IMR-90 (cell line): ENCODE data around the gene HORMAD2. TPM values are rescaled to one million over a fixed set of nuclear protein-coding genes. Genes with fewer than 3 reads are reported as not detected.
"Not testable (repeated sequence)": the region's sequence is repeated elsewhere in the genome, so short reads cannot be mapped to it uniquely, and the experiment has no call there.

Experiments
- ATAC-seq: fragments of 200-7000 bp; cut with Tn5 transposase; 2 replicates; pipeline ENCODE4 v1.9.1; 2020; ENCODE audit warnings: low read depth, mild to moderate bottlenecking, moderate library complexity
- BruUV-seq: library from RNA; stranded (reverse); fragments of 400-500 nt; replicated peaks from 2 replicates; lab custom pipeline; 2021; lab: Mats Ljungman, UMichigan
- CTCF ChIA-PET: fragments of 300-600 bp; formaldehyde crosslinking; extraction: SDS; loops from one replicate; lab custom pipeline; 2021; ENCODE audit warnings: antibody characterized with exemption; lab: Yijun Ruan, JAX
- POLR2A ChIA-PET: fragments of 300-600 bp; sonication (Branson Sonifier 250); formaldehyde crosslinking; loops from one replicate; lab custom pipeline; 2022; ENCODE audit warnings: antibody characterized with exemption; ENCODE audit not compliant: unreplicated experiment; lab: Charles Lee
- DNase-seq: peaks from one replicate; pipeline ENCODE4 v3.0.0; 2013
- H2AFZ ChIP-seq: replicated peaks from 2 replicates; pipeline ENCODE3; 2013; ENCODE audit warnings: low read length, mild to moderate bottlenecking; ENCODE audit not compliant: poor library complexity
- H2AK5ac ChIP-seq: 2 replicates; pipeline ENCODE4 v1.6.1; 2013; ENCODE audit warnings: low read depth, low read length, inconsistent platforms
- H2AK9ac ChIP-seq: replicated peaks from 2 replicates; pipeline ENCODE3; 2013; ENCODE audit warnings: mild to moderate bottlenecking, low read depth, low read length, moderate library complexity; ENCODE audit not compliant: poor library complexity
- H2BK120ac ChIP-seq: 2 replicates; pipeline ENCODE4 v1.6.1; 2013; ENCODE audit warnings: low read depth, low read length, inconsistent platforms
- H2BK15ac ChIP-seq: 3 replicates; pipeline ENCODE4 v1.6.1; 2013; ENCODE audit warnings: low read depth, low read length, inconsistent platforms
- H2BK20ac ChIP-seq: 2 replicates; pipeline ENCODE4 v1.6.1; 2013; ENCODE audit warnings: low read depth, mild to moderate bottlenecking, inconsistent platforms, low read length, moderate library complexity
- H2BK5ac ChIP-seq: 2 replicates; pipeline ENCODE4 v1.6.1; 2013; ENCODE audit warnings: mild to moderate bottlenecking, low read depth, low read length, inconsistent platforms; ENCODE audit not compliant: poor library complexity, severe bottlenecking
- H3K14ac ChIP-seq: replicated peaks from 2 replicates; pipeline ENCODE4 v1.6.1; 2013; ENCODE audit warnings: low read depth, low read length, inconsistent platforms
- H3K18ac ChIP-seq: 2 replicates; pipeline ENCODE4 v1.6.1; 2013; ENCODE audit warnings: low read depth, low read length, control low read depth
- H3K23ac ChIP-seq: 2 replicates; pipeline ENCODE4 v1.6.1; 2013; ENCODE audit warnings: low read depth, low read length, inconsistent platforms
- H3K27ac ChIP-seq: 2 replicates; pipeline ENCODE4 v1.5.1; 2013; ENCODE audit warnings: mild to moderate bottlenecking, control low read depth, low read length; ENCODE audit not compliant: insufficient read depth
- H3K27me3 ChIP-seq: 2 replicates; pipeline ENCODE4 v1.6.1; 2013; ENCODE audit warnings: low read length; ENCODE audit not compliant: control insufficient read depth, insufficient read depth
- H3K36me3 ChIP-seq: 2 replicates; pipeline ENCODE4 v1.6.1; 2013; ENCODE audit warnings: low read length, mixed read lengths; ENCODE audit not compliant: control insufficient read depth, insufficient read depth
- H3K4ac ChIP-seq: 2 replicates; pipeline ENCODE4 v1.6.1; 2013; ENCODE audit warnings: low read depth, low read length, inconsistent platforms
- H3K4me1 ChIP-seq: 2 replicates; pipeline ENCODE4 v1.6.1; 2013; ENCODE audit warnings: low read length, mixed read lengths; ENCODE audit not compliant: control insufficient read depth, insufficient read depth
- H3K4me2 ChIP-seq: 2 replicates; pipeline ENCODE4 v1.6.1; 2013; ENCODE audit warnings: low read depth, mild to moderate bottlenecking, control low read depth, low read length, moderate library complexity
- H3K4me3 ChIP-seq: 2 replicates; pipeline ENCODE4 v1.5.1; 2013; ENCODE audit warnings: low read depth, mild to moderate bottlenecking, control low read depth, low read length, moderate library complexity; ENCODE audit not compliant: insufficient read depth
- H3K56ac ChIP-seq: 2 replicates; pipeline ENCODE4 v1.6.1; 2013; ENCODE audit warnings: low read length, inconsistent platforms; ENCODE audit not compliant: insufficient read depth; ENCODE audit errors: extremely low read depth
- H3K79me1 ChIP-seq, 2 experiments: 2 replicates each; pipeline ENCODE4 v1.6.1; 2013; ENCODE audit warnings: low read length in 2 of 2, inconsistent platforms in 1 of 2, low read depth in 1 of 2
- H3K9ac ChIP-seq: 2 replicates; pipeline ENCODE4 v1.6.1; 2013; ENCODE audit warnings: low read depth, low read length, control low read depth
- H3K9me1 ChIP-seq: 2 replicates; pipeline ENCODE4 v1.6.1; 2013; ENCODE audit warnings: low read length, inconsistent platforms; ENCODE audit not compliant: insufficient read depth
- H3K9me3 ChIP-seq: 2 replicates; pipeline ENCODE4 v1.6.1; 2013; ENCODE audit warnings: low read length; ENCODE audit not compliant: control insufficient read depth, insufficient read depth
- H4K20me1 ChIP-seq: 2 replicates; pipeline ENCODE4 v1.6.1; 2013; ENCODE audit warnings: low read length, inconsistent platforms; ENCODE audit not compliant: insufficient read depth
- H4K5ac ChIP-seq: 2 replicates; pipeline ENCODE4 v1.6.1; 2013; ENCODE audit warnings: mild to moderate bottlenecking, low read depth, low read length, control low read depth
- H4K8ac ChIP-seq, 2 experiments: 2 replicates each; pipeline ENCODE4 v1.6.1; 2013; ENCODE audit warnings: low read depth in 2 of 2, low read length in 2 of 2, control low read depth in 1 of 2, inconsistent platforms in 1 of 2
- H4K91ac ChIP-seq: 2 replicates; pipeline ENCODE4 v1.6.1; 2013; ENCODE audit warnings: low read depth, low read length, inconsistent platforms; ENCODE audit not compliant: insufficient read depth
- WGBS, 2 experiments: methylation state at CpG; one replicate each; pipeline versions ENCODE4 v1.1.5 to v1.1.7; 2013; ENCODE audit warnings: missing lambda C conversion rate in 2 of 2; ENCODE audit not compliant: insufficient read length in 1 of 2; ENCODE audit errors: extremely low coverage in 2 of 2; 5-methylcytosine and 5-hydroxymethylcytosine counted together
- dilution Hi-C: fragments of 300-500 bp; cut with HindIII; formaldehyde crosslinking; loops from one replicate; pipeline ENCODE4 v1.14.3; 2018; ENCODE audit warnings: low sequenced_read_pairs; ENCODE audit not compliant: unreplicated experiment
- in situ Hi-C: fragments of 300-500 bp; cut with MboI; formaldehyde crosslinking; loops from 3 replicates; pipeline ENCODE4 v1.14.3; 2019; ENCODE audit warnings: low sequenced_read_pairs, inconsistent platforms, mixed read lengths
- intact Hi-C: fragments of 100-400 bp; cut with micrococcal nuclease; formaldehyde crosslinking; loops from 2 replicates; pipeline ENCODE4 v1.10.0; 2022
- polyA plus RNA-seq, 3 experiments: library from polyadenylated mRNA; depleted of rRNA; stranded (reverse); fragments of >200 nt; gene quantifications; 2 replicates each; pipeline ENCODE4 v1.2.3, GENCODE V29; 2012; ENCODE audit warnings: low replicate concordance in 1 of 3
- total RNA-seq: library from RNA; depleted of rRNA; stranded (reverse); fragments of >200 nt; gene quantifications from 2 replicates; pipeline ENCODE4 v1.2.3, GENCODE V29; 2012

Gene HORMAD2
- total and polyA plus RNA-seq, 2 of the 4 experiments (the other 2 are of a cell fraction), result not detected

DNA sequence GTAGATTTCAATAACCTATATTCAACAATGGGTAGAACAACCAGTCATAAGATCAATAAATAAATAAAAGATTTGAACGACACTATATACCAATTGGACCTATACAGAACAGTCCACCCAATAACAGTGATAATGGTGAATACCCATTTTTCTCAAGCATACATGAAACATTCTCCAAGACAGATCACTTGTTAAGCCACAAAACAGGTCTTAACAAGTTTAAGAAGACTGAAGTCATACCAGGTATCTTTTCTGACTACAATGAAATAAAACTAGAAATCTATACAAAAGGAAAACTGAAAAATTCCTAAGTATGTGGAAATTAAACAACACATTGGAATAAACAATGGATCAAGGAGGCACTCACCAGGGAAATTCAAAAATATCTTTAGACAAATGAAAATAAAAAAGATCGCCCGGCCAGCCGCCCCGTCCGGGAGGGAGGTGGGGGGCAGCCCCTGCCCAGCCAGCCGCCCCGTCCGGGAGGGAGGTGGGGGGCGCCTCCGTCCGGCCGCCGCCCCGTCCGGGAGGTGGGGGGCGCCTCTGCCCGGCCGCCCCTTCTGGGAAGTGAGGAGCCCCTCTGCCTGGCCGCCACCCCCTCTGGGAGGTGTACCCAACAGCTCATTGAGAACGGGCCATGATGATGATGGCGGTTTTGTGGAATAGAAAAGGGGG, 20.8 kb upstream of the HORMAD2 start:
- H3K23ac ChIP-seq, in situ Hi-C loops, H3K4me1 ChIP-seq, H2AFZ ChIP-seq, H3K4me3 ChIP-seq, CTCF ChIA-PET, H3K9me3 ChIP-seq, H3K9ac ChIP-seq, H3K79me1 ChIP-seq, H3K14ac ChIP-seq, H4K20me1 ChIP-seq, H4K8ac ChIP-seq, H3K27ac ChIP-seq, H3K4ac ChIP-seq, H2BK15ac ChIP-seq, H3K27me3 ChIP-seq, dilution Hi-C loops, H2AK9ac ChIP-seq, H4K5ac ChIP-seq, H3K18ac ChIP-seq, H3K56ac ChIP-seq, H3K36me3 ChIP-seq, H3K9me1 ChIP-seq, DNase-seq, BruUV-seq, H2AK5ac ChIP-seq, H2BK5ac ChIP-seq, H3K4me2 ChIP-seq, H2BK20ac ChIP-seq, H4K91ac ChIP-seq, POLR2A ChIA-PET, ATAC-seq, intact Hi-C loops, H2BK120ac ChIP-seq: not testable (repeated sequence)
- no CpG with 5 or more reads among the region's 22 CpGs for WGBS, 2 experiments

GRCh38 chr22:30061094-30061493, 19.2 kb upstream of the HORMAD2 start:
- H3K9me1 ChIP-seq, POLR2A ChIA-PET, H3K4me3 ChIP-seq, H2BK15ac ChIP-seq, CTCF ChIA-PET, H4K5ac ChIP-seq, H3K4me2 ChIP-seq, H3K56ac ChIP-seq, H2BK120ac ChIP-seq, H3K9ac ChIP-seq, H3K27ac ChIP-seq, in situ Hi-C loops, H3K14ac ChIP-seq, DNase-seq, H3K18ac ChIP-seq, H3K79me1 ChIP-seq, dilution Hi-C loops, H4K8ac ChIP-seq, H3K23ac ChIP-seq, H3K36me3 ChIP-seq, H2BK5ac ChIP-seq, H4K20me1 ChIP-seq, H3K9me3 ChIP-seq, H4K91ac ChIP-seq, H3K4me1 ChIP-seq, H2BK20ac ChIP-seq, H2AK9ac ChIP-seq, BruUV-seq, H2AFZ ChIP-seq, H3K27me3 ChIP-seq, H3K4ac ChIP-seq, ATAC-seq, intact Hi-C loops, H2AK5ac ChIP-seq: not testable (repeated sequence)
- WGBS, 2 experiments, result 100% methylated on average over 1 of the region's 6 CpGs; no CpG with 5 or more reads in 1 of the 2 experiments
